ENCODE results near the gene HTR3E. TPM values are rescaled to one million over a fixed set of nuclear protein-coding genes. Genes with fewer than 3 reads are reported as not detected.
"Not testable (repeated sequence)": the region's sequence is repeated elsewhere in the genome, so short reads cannot be mapped to it uniquely, and the experiment has no call there.

HTR3E gene
- total RNA-seq, 1 donor from 2014 or later: not detected

GRCh38 chr3:184097556-184097955 lies 692 bp downstream of the HTR3E start:
- intact Hi-C loops (cut with micrococcal nuclease): no loop called here
- ATAC-seq (no peak), DNase-seq (no peak)

- ATAC-seq (no peak), DNase-seq (no peak)
- intact Hi-C loops (cut with micrococcal nuclease): no loop called here
Observed at GRCh38 chr3:184099806-184100686, 3.2 kb downstream of the HTR3E start.

GRCh38 chr3:184110316-184110725 lies 13.5 kb downstream of the HTR3E start:
- ATAC-seq: no peak
- DNase-seq: no peak
- intact Hi-C loops (cut with micrococcal nuclease): no loop called here

- DNase-seq (no peak), ATAC-seq (no peak)
- intact Hi-C loops (cut with micrococcal nuclease): no loop called here
Observed at GRCh38 chr3:184116017-184116416, 19.2 kb downstream of the HTR3E start.

GRCh38 chr3:184117636-184118035 lies 20.8 kb downstream of the HTR3E start:
- DNase-seq: no peak
- ATAC-seq: no peak
- intact Hi-C loops (cut with micrococcal nuclease): no loop called here

- intact Hi-C loops (cut with micrococcal nuclease); DNase-seq; ATAC-seq: not testable (repeated sequence)
Observed at GRCh38 chr3:184121031-184121430, 24.2 kb downstream of the HTR3E start.

GRCh38 chr3:184126006-184126405 lies 29.1 kb downstream of the HTR3E start:
- intact Hi-C loops (cut with micrococcal nuclease): no loop called here
- DNase-seq (no peak), ATAC-seq (no peak)

- DNase-seq: no peak
- ATAC-seq: no peak
- intact Hi-C loops (cut with micrococcal nuclease): no loop called here
Observed at GRCh38 chr3:184129012-184129411, 32.1 kb downstream of the HTR3E start.

- no peak for ATAC-seq
- DNase-seq: no peak
- intact Hi-C loops (cut with micrococcal nuclease): no loop called here
Observed at GRCh38 chr3:184132945-184133344, 36.1 kb downstream of the HTR3E start.

GRCh38 chr3:184133840-184134745 lies 37.2 kb downstream of the HTR3E start:
- intact Hi-C loops (cut with micrococcal nuclease): no loop called here
- DNase-seq (peak; percentile 90), ATAC-seq (peak; percentile 85)

GRCh38 chr3:184134746-184135148 lies 37.9 kb downstream of the HTR3E start:
- ATAC-seq (peak; percentile 14), DNase-seq (no peak)
- intact Hi-C loops (cut with micrococcal nuclease): no loop called here

- peak; percentile 95 for ATAC-seq
- intact Hi-C loops (cut with micrococcal nuclease): no loop called here
Observed at GRCh38 chr3:184135149-184135910, 38.5 kb downstream of the HTR3E start, which contains the start of gene EIF2B5. Gene EIF2B5, plus strand, starts transcription at chr3:184135358. Its CDS starts 28 bp downstream, at chr3:184135386.

GRCh38 chr3:184135911-184136260 lies 39.0 kb downstream of the HTR3E start:
- no peak for ATAC-seq
- no peak for DNase-seq
- intact Hi-C loops (cut with micrococcal nuclease): no loop called here

More at GRCh38 chr3:184135149-184135910, 38.5 kb downstream of the HTR3E start, which contains the start of gene EIF2B5:
- DNase-seq: peak; percentile 94

- ATAC-seq (no peak), DNase-seq (no peak)
- intact Hi-C loops (cut with micrococcal nuclease): no loop called here
Observed at GRCh38 chr3:184140436-184140835, 43.6 kb downstream of the HTR3E start.

GRCh38 chr3:184142199-184142598 lies 45.3 kb downstream of the HTR3E start:
- no peak for DNase-seq
- intact Hi-C loops (cut with micrococcal nuclease): no loop called here
- no peak for ATAC-seq

- intact Hi-C loops (cut with micrococcal nuclease): no loop called here
- no peak for DNase-seq
Observed at GRCh38 chr3:184143327-184143726, 46.5 kb downstream of the HTR3E start.

GRCh38 chr3:184144505-184144904 lies 47.6 kb downstream of the HTR3E start:
- intact Hi-C loops (cut with micrococcal nuclease): no loop called here
- ATAC-seq: no peak

More at GRCh38 chr3:184143327-184143726, 46.5 kb downstream of the HTR3E start:
- no peak for ATAC-seq

GRCh38 chr3:184145111-184145524 lies 48.3 kb downstream of the HTR3E start:
- ATAC-seq (peak; percentile 72), DNase-seq (peak; percentile 61)
- intact Hi-C loops (cut with micrococcal nuclease): no loop called here

More at GRCh38 chr3:184144505-184144904, 47.6 kb downstream of the HTR3E start:
- DNase-seq: no peak

GRCh38 chr3:184145751-184146270 lies 48.9 kb downstream of the HTR3E start:
- DNase-seq (no peak), ATAC-seq (no peak)
- intact Hi-C loops (cut with micrococcal nuclease): no loop called here
